ENCODE measurements around the gene PDE5A. TPM values are rescaled to one million over a fixed set of nuclear protein-coding genes. Genes with fewer than 3 reads are reported as not detected.
"Not testable (repeated sequence)": the region's sequence is repeated elsewhere in the genome, so short reads cannot be mapped to it uniquely, and the experiment has no call there.

The PDE5A gene
- total RNA-seq, 1 donor from 2014 or later = 2.1 TPM

- no peak overlapping the region for H3K4me3 ChIP-seq (ENCODE audit: low read depth, low read length)
- no peak for DNase-seq (ENCODE audit: low read depth)
- TF ChIP-seq CTCF (conservative IDR thresholded peaks at IDR 0.05; ENCODE audit: low read depth, low read length) = no peak
These were observed 17.9 kb upstream of the PDE5A start for GRCh38 chr4:119646347-119647071.

- no peak overlapping the region for H3K4me3 ChIP-seq (ENCODE audit: low read depth, low read length)
- DNase-seq (ENCODE audit: low read depth) = no peak
- TF ChIP-seq CTCF (conservative IDR thresholded peaks at IDR 0.05; ENCODE audit: low read depth, low read length) = no peak
These were observed 14.9 kb upstream of the PDE5A start for GRCh38 chr4:119643306-119644042.

GRCh38 chr4:119641765-119642164 lies 13.2 kb upstream of the PDE5A start:
- no peak for DNase-seq (ENCODE audit: low read depth)
- no peak overlapping the region for H3K4me3 ChIP-seq (ENCODE audit: low read depth, low read length)
- no peak for TF ChIP-seq CTCF (conservative IDR thresholded peaks at IDR 0.05; ENCODE audit: low read depth, low read length)

- H3K4me3 ChIP-seq (ENCODE audit: low read depth, low read length) = no peak overlapping the region
- TF ChIP-seq CTCF (conservative IDR thresholded peaks at IDR 0.05; ENCODE audit: low read depth, low read length) = no peak
- DNase-seq (ENCODE audit: low read depth) = no peak
These were observed 9.8 kb upstream of the PDE5A start for GRCh38 chr4:119638359-119638758.

GRCh38 chr4:119636851-119637250 lies 8.2 kb upstream of the PDE5A start:
- DNase-seq (ENCODE audit: low read depth); H3K4me3 ChIP-seq (ENCODE audit: low read depth, low read length): not testable (repeated sequence)

GRCh38 chr4:119632216-119632615 lies 3.6 kb upstream of the PDE5A start:
- H3K4me3 ChIP-seq (ENCODE audit: low read depth, low read length) = no peak overlapping the region
- TF ChIP-seq CTCF (conservative IDR thresholded peaks at IDR 0.05; ENCODE audit: low read depth, low read length) = no peak
- DNase-seq (ENCODE audit: low read depth) = no peak

- DNase-seq (ENCODE audit: low read depth) = no peak
- peak overlapping the region; percentile 73 for H3K4me3 ChIP-seq (ENCODE audit: low read depth, low read length)
- TF ChIP-seq CTCF (conservative IDR thresholded peaks at IDR 0.05; ENCODE audit: low read depth, low read length) = no peak
These were observed 503 bp upstream of the PDE5A start for GRCh38 chr4:119629142-119629471.
